GM21515 (cell line): ENCODE measurements around the gene LAP3.

Experiments
- ATAC-seq: cut with Tn5 transposase; IDR thresholded peaks from one replicate; pipeline ENCODE4 v1.9.1; 2021; ENCODE audit not compliant: unreplicated experiment

LAP3 gene

GRCh38 chr4:17614416-17615299 is 37.7 kb downstream of the LAP3 start, which contains the start of gene MED28:
Gene MED28, plus strand, starts transcription at chr4:17614641. Its CDS starts 14 bp downstream, at chr4:17614655.
- ATAC-seq, result peak; percentile 95

GRCh38 chr4:17616283-17616682 is 39.3 kb downstream of the LAP3 start:
- ATAC-seq, result no peak

- no peak for ATAC-seq
Measured at GRCh38 chr4:17618926-17619325, 41.9 kb downstream of the LAP3 start.

GRCh38 chr4:17619416-17620105 is 42.6 kb downstream of the LAP3 start:
- no peak for ATAC-seq

GRCh38 chr4:17623451-17624001 is 46.5 kb downstream of the LAP3 start:
- ATAC-seq, result no peak

GRCh38 chr4:17624821-17625220 is 47.8 kb downstream of the LAP3 start:
- ATAC-seq, result no peak

- ATAC-seq, result no peak
Measured at GRCh38 chr4:17630228-17630627, 53.2 kb downstream of the LAP3 start.

GRCh38 chr4:17633600-17633999 is 56.6 kb downstream of the LAP3 start:
- no peak for ATAC-seq

- no peak for ATAC-seq
Measured at GRCh38 chr4:17635056-17635455, 58.1 kb downstream of the LAP3 start.

- no peak for ATAC-seq
Measured at GRCh38 chr4:17636341-17636695, 59.3 kb downstream of the LAP3 start.

- peak; percentile 91 for ATAC-seq
Measured at GRCh38 chr4:17636696-17637622, 60.0 kb downstream of the LAP3 start.

- ATAC-seq, result no peak
Measured at GRCh38 chr4:17639136-17639535, 62.1 kb downstream of the LAP3 start.

- no peak for ATAC-seq
Measured at GRCh38 chr4:17642398-17642783, 65.4 kb downstream of the LAP3 start.

- ATAC-seq, result no peak
Measured at GRCh38 chr4:17646693-17647092, 69.7 kb downstream of the LAP3 start.

GRCh38 chr4:17647176-17647806 is 70.3 kb downstream of the LAP3 start:
- ATAC-seq, result no peak

GRCh38 chr4:17647927-17648326 is 70.9 kb downstream of the LAP3 start:
- ATAC-seq, result no peak

- ATAC-seq, result no peak
Measured at GRCh38 chr4:17650406-17650805, 73.4 kb downstream of the LAP3 start.

- ATAC-seq, result no peak
Measured at GRCh38 chr4:17654701-17655100, 77.7 kb downstream of the LAP3 start.

- ATAC-seq, result no peak
Measured at GRCh38 chr4:17657090-17657489, 80.1 kb downstream of the LAP3 start.
